ENCODE data around the gene SLC9A9.

- no peak for TF ChIP-seq EZH2phosphoT487 (IDR thresholded peaks at IDR 0.05; ENCODE audit: low read length)
- TF ChIP-seq, protein P1, sequence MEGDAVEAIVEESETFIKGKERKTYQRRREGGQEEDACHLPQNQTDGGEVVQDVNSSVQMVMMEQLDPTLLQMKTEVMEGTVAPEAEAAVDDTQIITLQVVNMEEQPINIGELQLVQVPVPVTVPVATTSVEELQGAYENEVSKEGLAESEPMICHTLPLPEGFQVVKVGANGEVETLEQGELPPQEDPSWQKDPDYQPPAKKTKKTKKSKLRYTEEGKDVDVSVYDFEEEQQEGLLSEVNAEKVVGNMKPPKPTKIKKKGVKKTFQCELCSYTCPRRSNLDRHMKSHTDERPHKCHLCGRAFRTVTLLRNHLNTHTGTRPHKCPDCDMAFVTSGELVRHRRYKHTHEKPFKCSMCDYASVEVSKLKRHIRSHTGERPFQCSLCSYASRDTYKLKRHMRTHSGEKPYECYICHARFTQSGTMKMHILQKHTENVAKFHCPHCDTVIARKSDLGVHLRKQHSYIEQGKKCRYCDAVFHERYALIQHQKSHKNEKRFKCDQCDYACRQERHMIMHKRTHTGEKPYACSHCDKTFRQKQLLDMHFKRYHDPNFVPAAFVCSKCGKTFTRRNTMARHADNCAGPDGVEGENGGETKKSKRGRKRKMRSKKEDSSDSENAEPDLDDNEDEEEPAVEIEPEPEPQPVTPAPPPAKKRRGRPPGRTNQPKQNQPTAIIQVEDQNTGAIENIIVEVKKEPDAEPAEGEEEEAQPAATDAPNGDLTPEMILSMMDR (IDR thresholded peaks at IDR 0.05; ENCODE audit: low read length), result no peak
Observed at GRCh38 chr3:143881095-143881494, 32.8 kb upstream of the SLC9A9 start.
